Activated CD4-positive, alpha-beta memory T cell treated with anti-CD3 and anti-CD28 coated beads, Interleukin-2, amount 10 ng/mL, durations not matched to agents 7 days and 5 days (primary cell): ENCODE results near the gene IGFBP2. TPM values are rescaled to one million over a fixed set of nuclear protein-coding genes. Genes with fewer than 3 reads are reported as not detected.

Source experiments
- CTCF ChIA-PET: fragments of 350-600 bp; sonication (Branson Sonifier 250); formaldehyde crosslinking; loops from one replicate; lab custom pipeline; 2021; ENCODE audit warnings: antibody characterized with exemption, inconsistent platforms; lab: Charles Lee
- POLR2A ChIA-PET: fragments of 350-600 bp; sonication (Branson Sonifier 250); formaldehyde crosslinking; loops from one replicate; lab custom pipeline; 2021; ENCODE audit warnings: antibody characterized with exemption; lab: Charles Lee
- DNase-seq: peaks from one replicate; pipeline ENCODE4 v3.0.0-alpha.2; 2020
- H3K27ac Mint-ChIP-seq: one replicate; pipeline ENCODE4 v1.8.0; 2021; ENCODE audit warnings: mild to moderate bottlenecking, mixed read lengths
- H3K27me3 Mint-ChIP-seq: one replicate; pipeline ENCODE4 v1.8.0; 2021; ENCODE audit warnings: mixed read lengths
- H3K36me3 Mint-ChIP-seq: one replicate; pipeline ENCODE4 v1.8.0; 2021; ENCODE audit warnings: low read depth, mixed read lengths
- H3K4me1 Mint-ChIP-seq: one replicate; pipeline ENCODE4 v1.8.0; 2021; ENCODE audit warnings: mixed read lengths
- H3K4me3 Mint-ChIP-seq: one replicate; pipeline ENCODE4 v1.8.0; 2021; ENCODE audit warnings: mild to moderate bottlenecking, mixed read lengths
- H3K9me3 Mint-ChIP-seq: one replicate; pipeline ENCODE4 v1.8.0; 2021; ENCODE audit warnings: mixed read lengths
- total RNA-seq, 2 experiments: library from RNA; stranded (reverse); gene quantifications; one replicate each; pipeline ENCODE4 v1.2.3, GENCODE V29; 2021

IGFBP2 gene
- total RNA-seq, 2 experiments from 2014 or later, result 0.83 to 1.2 TPM

DNA sequence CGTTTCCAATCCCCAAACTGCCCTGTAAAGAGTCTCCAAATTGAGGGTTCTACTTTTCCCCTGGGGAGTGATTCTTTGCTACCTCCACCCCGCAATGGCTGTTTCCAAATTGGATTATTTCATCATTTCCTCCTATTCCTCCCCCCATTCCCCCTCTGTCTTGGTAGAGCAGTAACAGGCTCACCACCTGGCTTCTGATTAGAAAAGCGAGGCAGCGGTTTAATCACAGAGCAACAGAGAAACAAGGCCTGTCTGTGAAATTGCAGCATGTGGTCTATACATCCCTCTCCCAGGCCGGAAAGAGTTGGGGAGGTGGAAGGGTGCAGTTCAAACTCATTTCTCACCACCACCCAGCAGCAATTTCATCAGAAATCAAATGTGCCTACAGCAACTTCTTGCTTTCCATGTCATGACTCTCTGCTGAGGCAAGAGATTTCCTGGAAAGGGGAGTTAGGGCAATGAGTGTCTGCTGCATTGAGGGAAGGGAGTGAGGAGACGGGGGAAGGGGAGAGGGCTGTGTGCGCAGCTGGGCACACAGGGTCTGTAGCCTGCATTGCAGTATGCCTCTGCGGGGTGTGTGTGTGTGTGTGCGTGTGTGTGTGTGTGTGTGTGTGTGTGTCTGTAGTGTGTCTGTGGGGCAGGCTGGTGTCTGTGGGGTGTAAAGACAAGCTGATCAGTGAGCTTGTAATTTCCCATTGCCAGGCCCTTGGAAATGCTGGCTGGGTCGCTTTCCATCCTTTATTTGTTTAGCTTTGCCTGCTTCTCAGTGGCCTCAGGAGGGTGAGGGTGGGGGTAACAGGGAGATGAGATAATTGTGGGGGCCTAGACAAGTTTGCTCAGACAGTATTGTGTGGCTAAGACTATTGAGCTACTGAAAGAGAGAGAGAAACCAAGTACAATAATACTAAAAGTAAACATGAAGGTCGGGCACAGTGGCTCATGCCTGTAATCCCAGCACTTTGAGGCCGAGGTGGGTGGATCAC is 13.5 kb upstream of the IGFBP2 start:
- H3K4me3 Mint-ChIP-seq, result no peak overlapping the region
- no peak for DNase-seq
- peaks cover 6% of the 10 kb centered on the region for H3K4me1 Mint-ChIP-seq
- H3K27me3 Mint-ChIP-seq, result no peaks in the 10 kb centered on the region
- ChIA-PET CTCF (no interaction called here), POLR2A (no interaction called here)
- H3K9me3 Mint-ChIP-seq, result no peaks in the 10 kb centered on the region
- H3K36me3 Mint-ChIP-seq, result no peaks in the 10 kb centered on the region
- H3K27ac Mint-ChIP-seq, result peak overlapping the region; percentile 27

DNA sequence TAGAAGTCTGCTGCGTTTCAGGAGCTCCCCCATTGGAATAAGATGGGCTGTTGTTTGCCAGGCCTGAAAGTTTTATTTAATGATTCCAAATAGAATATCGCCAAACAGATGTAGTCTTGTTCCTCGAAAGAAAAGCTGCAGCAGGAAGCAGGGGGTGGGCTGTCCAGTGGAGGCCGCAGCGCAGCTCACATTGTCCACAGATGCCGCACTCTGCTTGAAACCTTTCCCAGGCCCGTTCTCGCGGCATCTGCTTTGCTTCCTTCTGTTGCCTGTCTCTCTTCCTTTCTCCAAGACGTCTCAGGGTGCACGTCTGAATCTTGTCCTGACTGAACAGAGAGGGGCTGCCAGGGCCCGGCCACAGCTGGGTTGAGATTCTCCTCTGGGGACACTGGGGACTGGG is 12.4 kb upstream of the IGFBP2 start:
- no peaks in the 10 kb centered on the region for H3K9me3 Mint-ChIP-seq
- H3K27me3 Mint-ChIP-seq, result no peaks in the 10 kb centered on the region
- no peak overlapping the region for H3K27ac Mint-ChIP-seq

DNA sequence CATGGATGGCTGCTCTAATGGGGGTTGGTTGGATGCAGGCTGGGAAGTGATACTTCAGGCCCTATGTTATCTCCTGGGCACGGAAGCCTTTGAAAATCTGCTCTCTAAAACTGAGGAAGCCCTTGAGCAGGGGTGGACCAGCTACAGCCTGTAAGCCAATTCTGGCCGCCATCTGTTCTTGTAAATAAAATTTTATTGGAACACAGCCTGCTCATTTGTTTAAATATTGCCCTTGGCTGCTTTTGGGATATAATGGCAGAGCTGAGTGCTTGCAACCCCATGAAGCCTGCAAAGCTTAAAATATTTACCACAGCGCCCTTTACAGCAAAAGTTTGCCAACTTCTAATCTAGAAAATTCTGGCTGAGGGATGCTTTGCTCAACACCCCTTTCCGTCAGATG is 11.9 kb upstream of the IGFBP2 start:
- Mint-ChIP-seq H3K27ac (no peak overlapping the region), H3K4me3 (no peak overlapping the region), H3K4me1 (peaks cover 6% of the 10 kb centered on the region), H3K27me3 (no peaks in the 10 kb centered on the region), H3K9me3 (no peaks in the 10 kb centered on the region), H3K36me3 (no peaks in the 10 kb centered on the region)
- CTCF ChIA-PET, result no interaction called here
- POLR2A ChIA-PET, result no interaction called here
- DNase-seq, result no peak

More for the DNA sequence above, 12.4 kb upstream of the IGFBP2 start:
- DNase-seq, result no peak
- H3K4me3 Mint-ChIP-seq, result no peak overlapping the region
- H3K4me1 Mint-ChIP-seq, result peaks cover 6% of the 10 kb centered on the region
- ChIA-PET CTCF (no interaction called here), POLR2A (no interaction called here)
- no peaks in the 10 kb centered on the region for H3K36me3 Mint-ChIP-seq

DNA sequence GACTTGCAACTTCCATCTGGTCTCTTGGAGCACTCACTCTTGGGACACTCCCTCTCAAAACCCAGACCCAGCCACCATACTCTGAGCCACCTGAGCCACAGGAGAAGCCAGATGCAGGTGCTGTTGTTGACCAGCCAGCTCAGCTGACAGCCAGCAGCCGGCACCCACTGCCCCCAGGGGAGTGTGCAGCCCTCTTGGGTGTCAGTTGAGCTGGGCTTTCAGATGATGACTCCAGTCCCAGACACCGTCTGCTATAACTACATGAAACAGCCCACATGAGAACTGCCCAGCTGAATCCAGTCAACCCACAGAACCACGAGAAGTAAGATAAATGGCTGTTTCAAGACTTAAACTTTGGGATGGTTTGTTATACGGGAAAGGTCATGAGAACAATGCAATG is 10.7 kb upstream of the IGFBP2 start:
- no peak for DNase-seq
- H3K4me3 Mint-ChIP-seq, result no peak overlapping the region
- POLR2A ChIA-PET, result no interaction called here
- peaks cover 6% of the 10 kb centered on the region for H3K4me1 Mint-ChIP-seq
- CTCF ChIA-PET, result no interaction called here
- peaks cover 6% of the 10 kb centered on the region for H3K27me3 Mint-ChIP-seq
- H3K9me3 Mint-ChIP-seq, result no peaks in the 10 kb centered on the region
- no peaks in the 10 kb centered on the region for H3K36me3 Mint-ChIP-seq
- no peak overlapping the region for H3K27ac Mint-ChIP-seq

DNA sequence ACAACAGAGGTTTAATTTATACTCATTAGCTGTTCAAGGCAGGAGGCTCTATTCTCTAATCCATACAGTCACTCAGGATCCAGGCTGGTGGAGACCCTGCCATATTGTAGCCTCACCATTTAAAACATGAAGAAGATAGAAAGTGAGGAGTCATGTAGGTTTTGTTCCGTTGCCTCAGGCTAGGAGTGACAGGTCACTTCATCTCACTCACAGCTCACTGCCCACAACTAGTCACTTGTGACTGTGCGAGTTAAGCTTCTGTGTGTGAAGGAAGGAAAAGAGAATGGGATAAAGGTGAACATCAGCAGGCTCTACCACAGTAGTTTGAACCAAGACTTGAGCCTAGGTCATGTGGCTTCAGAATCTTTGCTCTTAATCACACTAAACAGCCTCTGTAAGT is 9.0 kb upstream of the IGFBP2 start:
- ChIA-PET CTCF (interaction anchor here (1.5 kb wide), 1 partner anchor 105 kb away, joined by 3 read pairs; no protein-coding TSS in a partner anchor), POLR2A (no interaction called here)
- peaks cover 10% of the 10 kb centered on the region for H3K27me3 Mint-ChIP-seq
- H3K4me3 Mint-ChIP-seq, result no peak overlapping the region
- peaks cover 6% of the 10 kb centered on the region for H3K4me1 Mint-ChIP-seq
- H3K9me3 Mint-ChIP-seq, result no peaks in the 10 kb centered on the region
- no peak overlapping the region for H3K27ac Mint-ChIP-seq
- no peak for DNase-seq
- no peaks in the 10 kb centered on the region for H3K36me3 Mint-ChIP-seq

DNA sequence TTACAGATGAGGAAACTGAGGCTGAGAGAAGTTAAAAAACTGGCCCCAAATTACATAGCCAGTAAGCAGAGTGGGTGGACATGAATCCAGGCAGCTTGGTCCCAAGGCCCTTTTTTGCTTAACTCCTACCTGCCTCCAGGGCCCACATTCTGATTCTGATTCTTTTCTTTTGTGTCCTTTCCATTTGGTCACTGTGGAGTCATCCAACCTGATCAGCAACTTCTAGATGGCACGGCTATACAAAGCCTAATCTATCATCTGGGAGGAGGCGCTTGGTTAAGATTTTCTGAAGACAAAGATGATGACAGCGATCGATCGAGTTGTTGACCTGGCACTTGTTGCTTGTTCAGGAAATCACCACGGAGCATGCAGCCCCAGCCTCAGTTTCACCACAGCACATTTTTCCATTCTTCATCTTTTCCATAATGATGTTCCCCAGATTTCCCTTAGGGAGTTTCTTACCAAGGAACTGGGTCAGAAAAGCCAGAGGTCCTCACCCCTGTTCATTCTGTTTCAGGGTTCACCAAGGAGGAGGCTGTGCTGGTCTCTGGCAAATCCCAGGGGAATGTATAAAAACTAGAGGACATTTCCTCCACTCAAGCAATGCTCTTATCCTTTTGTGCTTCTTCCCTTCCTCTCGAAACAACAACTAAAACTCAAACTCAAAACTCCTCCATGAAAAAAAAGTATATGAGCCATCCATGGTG is 6.9 kb upstream of the IGFBP2 start:
- ChIA-PET CTCF (no interaction called here), POLR2A (no interaction called here)
- Mint-ChIP-seq H3K9me3 (no peaks in the 10 kb centered on the region), H3K4me3 (no peak overlapping the region), H3K4me1 (no peaks in the 10 kb centered on the region), H3K27ac (no peak overlapping the region), H3K36me3 (no peaks in the 10 kb centered on the region), H3K27me3 (peaks cover 24% of the 10 kb centered on the region)
- no peak for DNase-seq

DNA sequence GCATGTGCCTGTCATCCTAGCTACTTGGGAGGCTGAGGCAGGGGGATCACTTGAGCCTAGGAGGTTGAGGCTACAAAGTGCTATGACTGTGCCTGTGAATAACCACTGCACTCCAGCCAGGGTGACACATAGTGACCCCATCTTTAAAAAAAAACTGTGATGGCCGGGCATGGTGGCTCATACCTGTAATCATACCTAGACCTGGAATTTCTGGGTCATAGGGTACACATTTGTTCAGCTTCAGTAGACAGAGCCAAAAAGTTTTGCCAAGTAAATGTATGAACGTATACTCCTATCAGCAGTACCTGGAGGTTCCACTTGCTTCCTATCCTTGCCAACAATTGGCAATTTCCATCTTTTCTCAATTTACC is 6.4 kb upstream of the IGFBP2 start:
- no peaks in the 10 kb centered on the region for H3K36me3 Mint-ChIP-seq

DNA sequence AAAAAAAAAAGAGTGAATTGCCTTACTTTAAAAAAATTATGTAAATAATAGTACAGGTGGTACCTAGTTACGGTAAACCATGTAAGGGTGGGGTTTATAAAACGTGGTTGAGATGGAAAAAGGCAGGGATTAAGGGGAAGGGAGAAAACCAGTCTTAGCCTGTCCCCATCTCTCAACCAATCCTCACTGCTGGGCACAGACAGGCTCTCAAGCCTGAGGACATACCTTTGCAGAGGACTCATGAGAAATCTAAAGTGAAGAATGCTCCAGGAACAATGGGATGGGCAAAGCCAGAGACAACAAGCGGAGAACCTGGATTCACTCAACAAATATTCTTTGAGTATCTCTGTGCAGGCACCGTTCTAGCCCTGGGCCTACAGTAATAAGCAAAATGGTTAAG is 3.4 kb upstream of the IGFBP2 start:
- Mint-ChIP-seq H3K36me3 (peaks cover 4% of the 10 kb centered on the region), H3K27me3 (peaks cover 51% of the 10 kb centered on the region), H3K9me3 (no peaks in the 10 kb centered on the region), H3K27ac (no peak overlapping the region), H3K4me3 (no peak overlapping the region), H3K4me1 (peaks cover 10% of the 10 kb centered on the region)
- POLR2A ChIA-PET, result no interaction called here
- CTCF ChIA-PET, result interaction anchor here (0.7 to 1.2 kb wide), 2 partner anchors 37 to 81 kb away, joined by 3 to 4 read pairs; no protein-coding TSS in a partner anchor
- DNase-seq, result no peak

More for the DNA sequence above, 6.4 kb upstream of the IGFBP2 start:
- CTCF ChIA-PET, result no interaction called here
- no peaks in the 10 kb centered on the region for H3K9me3 Mint-ChIP-seq
- no peaks in the 10 kb centered on the region for H3K4me1 Mint-ChIP-seq
- H3K27me3 Mint-ChIP-seq, result peaks cover 30% of the 10 kb centered on the region
- H3K27ac Mint-ChIP-seq, result no peak overlapping the region
- DNase-seq, result no peak
- POLR2A ChIA-PET, result no interaction called here
- no peak overlapping the region for H3K4me3 Mint-ChIP-seq

DNA sequence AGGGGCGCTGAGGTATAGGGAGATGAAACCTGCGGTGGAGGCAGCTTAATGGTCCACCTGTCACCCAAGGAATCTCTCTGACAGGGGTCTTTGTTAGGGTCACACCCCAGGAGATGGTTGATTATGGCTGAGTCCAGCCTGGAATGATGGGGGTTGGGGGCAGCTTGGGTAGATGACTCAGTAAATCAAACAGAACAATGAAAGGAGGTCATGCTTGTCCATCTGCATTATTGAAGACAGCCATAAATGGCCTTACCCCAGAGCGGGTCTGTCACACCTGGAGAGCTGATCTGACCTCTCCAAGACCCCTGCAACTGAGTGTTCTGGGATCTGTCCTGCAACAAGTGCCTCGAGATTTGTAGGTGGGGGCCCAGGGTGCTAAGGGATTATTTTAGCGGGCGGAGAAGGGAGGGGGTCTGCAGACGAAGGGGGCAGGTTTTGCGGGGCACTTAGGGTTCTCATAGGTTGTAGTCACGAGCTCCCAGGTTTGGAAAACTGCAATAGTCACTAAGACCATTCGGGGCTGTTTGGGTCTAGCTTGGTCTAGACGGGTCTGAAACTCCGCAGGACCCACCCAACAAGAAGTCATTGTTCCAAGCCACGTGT is 771 bp upstream of the IGFBP2 start:
- H3K36me3 Mint-ChIP-seq, result peaks cover 4% of the 10 kb centered on the region
- POLR2A ChIA-PET, result no interaction called here

DNA sequence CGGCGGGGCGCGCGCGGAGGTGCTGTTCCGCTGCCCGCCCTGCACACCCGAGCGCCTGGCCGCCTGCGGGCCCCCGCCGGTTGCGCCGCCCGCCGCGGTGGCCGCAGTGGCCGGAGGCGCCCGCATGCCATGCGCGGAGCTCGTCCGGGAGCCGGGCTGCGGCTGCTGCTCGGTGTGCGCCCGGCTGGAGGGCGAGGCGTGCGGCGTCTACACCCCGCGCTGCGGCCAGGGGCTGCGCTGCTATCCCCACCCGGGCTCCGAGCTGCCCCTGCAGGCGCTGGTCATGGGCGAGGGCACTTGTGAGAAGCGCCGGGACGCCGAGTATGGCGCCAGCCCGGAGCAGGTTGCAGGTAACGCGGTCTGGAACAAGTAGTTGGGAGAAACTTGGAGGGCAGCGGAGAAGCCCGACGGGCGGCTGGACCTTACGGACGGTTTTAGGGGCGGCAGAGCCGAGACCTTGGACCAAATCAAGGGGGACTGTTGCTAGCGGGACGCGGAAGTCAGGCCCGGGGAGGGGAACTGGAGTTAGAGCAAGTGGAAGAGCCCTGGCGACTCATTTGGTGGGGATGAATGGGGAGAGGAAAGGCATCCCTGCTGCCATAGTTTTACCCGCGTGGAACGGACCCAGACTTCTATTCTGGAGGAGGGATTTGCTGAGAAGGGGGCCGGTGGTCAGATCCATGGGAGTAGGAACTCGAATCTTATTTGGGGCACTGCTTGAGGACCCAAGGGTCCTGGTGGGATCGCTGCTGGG is 573 bp downstream of the IGFBP2 start:
- H3K27ac Mint-ChIP-seq, result no peak overlapping the region
- peaks cover 15% of the 10 kb centered on the region for H3K4me1 Mint-ChIP-seq
- no peak for DNase-seq
- H3K4me3 Mint-ChIP-seq, result peak overlapping the region; percentile 1
- peaks cover 68% of the 10 kb centered on the region for H3K27me3 Mint-ChIP-seq
- no peaks in the 10 kb centered on the region for H3K9me3 Mint-ChIP-seq
- ChIA-PET CTCF (no interaction called here), POLR2A (no interaction called here)
- H3K36me3 Mint-ChIP-seq, result peaks cover 4% of the 10 kb centered on the region

More for the DNA sequence above, 771 bp upstream of the IGFBP2 start:
- Mint-ChIP-seq H3K27ac (no peak overlapping the region), H3K27me3 (peaks cover 71% of the 10 kb centered on the region), H3K4me1 (peaks cover 15% of the 10 kb centered on the region), H3K4me3 (peak overlapping the region; percentile 43), H3K9me3 (no peaks in the 10 kb centered on the region)
- CTCF ChIA-PET, result no interaction called here
- DNase-seq, result no peak

DNA sequence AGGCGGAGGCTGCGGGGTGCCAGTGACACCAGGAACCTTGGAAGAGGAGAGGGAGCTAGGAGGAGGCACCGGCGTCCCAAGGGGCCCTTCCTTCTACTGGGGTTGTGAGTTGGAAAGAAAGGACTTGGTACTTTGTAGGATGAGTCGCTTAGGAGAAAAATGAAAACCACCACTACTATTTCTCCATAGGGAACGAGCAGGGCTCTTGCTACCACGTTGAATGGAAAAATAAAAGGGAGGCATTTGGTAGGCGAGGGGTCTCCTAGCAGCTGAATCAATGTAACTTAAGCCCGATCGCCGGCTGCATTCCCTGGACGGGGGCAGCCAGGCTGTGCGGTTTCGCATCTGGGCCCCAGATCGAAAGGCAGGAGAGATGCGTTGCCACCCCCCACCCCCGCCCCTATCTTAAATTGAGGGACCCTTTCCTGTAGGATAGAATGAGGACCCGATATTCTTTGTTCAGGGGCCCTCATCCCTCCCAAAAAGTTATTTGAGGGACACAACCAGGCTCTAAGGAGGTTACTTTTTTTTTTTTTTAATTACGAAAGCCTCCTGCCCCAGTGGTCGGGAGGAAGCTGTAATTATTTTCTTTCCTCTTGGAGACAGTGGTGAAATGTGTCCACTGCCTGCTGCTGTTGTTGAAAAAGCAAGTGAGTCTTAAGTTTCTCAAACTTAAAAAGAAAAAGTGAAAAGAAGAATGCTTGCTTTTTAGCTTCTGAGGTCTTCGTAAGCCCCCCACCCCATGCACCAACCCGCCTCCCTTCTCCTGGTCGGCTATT is 1.3 kb downstream of the IGFBP2 start:
- Mint-ChIP-seq H3K36me3 (peaks cover 4% of the 10 kb centered on the region), H3K9me3 (no peaks in the 10 kb centered on the region), H3K4me1 (peaks cover 15% of the 10 kb centered on the region), H3K4me3 (no peak overlapping the region), H3K27ac (no peak overlapping the region), H3K27me3 (peaks cover 66% of the 10 kb centered on the region)
- CTCF ChIA-PET, result no interaction called here
- DNase-seq, result no peak
- POLR2A ChIA-PET, result no interaction called here

DNA sequence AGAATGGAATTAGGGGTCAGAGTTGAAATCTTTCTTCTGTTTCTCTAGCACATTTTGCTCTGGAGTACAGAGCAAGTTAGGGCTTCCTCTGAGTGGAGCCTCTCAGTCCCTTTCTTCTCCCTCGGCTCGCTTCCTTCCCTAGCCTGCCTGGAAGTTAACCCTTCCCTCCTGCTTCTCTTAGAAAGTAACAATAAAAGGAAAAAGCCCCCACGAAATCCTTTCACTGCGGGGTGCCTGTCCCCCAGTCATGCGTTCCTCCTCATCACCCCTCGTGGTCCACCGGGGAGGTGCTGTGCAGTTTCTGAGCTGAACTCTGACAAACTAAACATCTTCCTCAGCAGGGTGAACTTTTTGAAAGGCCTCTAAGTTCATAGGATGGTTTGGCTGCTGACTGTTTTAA is 2.0 kb downstream of the IGFBP2 start:
- Mint-ChIP-seq H3K36me3 (peaks cover 4% of the 10 kb centered on the region), H3K4me3 (no peak overlapping the region), H3K27me3 (peaks cover 65% of the 10 kb centered on the region), H3K4me1 (peaks cover 15% of the 10 kb centered on the region), H3K27ac (no peak overlapping the region), H3K9me3 (no peaks in the 10 kb centered on the region)
- no peak for DNase-seq
- POLR2A ChIA-PET, result no interaction called here
- CTCF ChIA-PET, result no interaction called here
